CD4-positive, alpha-beta T cell treated with Interleukin-6 at 100 ng/mL for 8 hours (primary cell): ENCODE data around the gene HLA-DMA.
"Not testable (repeated sequence)": the region's sequence is repeated elsewhere in the genome, so short reads cannot be mapped to it uniquely, and the experiment has no call there.

Source experiments
- DNase-seq: peaks from one replicate; pipeline ENCODE4 v3.0.0-alpha.2; 2020; ENCODE audit warnings: mixed read lengths, low spot score

HLA-DMA gene

DNA sequence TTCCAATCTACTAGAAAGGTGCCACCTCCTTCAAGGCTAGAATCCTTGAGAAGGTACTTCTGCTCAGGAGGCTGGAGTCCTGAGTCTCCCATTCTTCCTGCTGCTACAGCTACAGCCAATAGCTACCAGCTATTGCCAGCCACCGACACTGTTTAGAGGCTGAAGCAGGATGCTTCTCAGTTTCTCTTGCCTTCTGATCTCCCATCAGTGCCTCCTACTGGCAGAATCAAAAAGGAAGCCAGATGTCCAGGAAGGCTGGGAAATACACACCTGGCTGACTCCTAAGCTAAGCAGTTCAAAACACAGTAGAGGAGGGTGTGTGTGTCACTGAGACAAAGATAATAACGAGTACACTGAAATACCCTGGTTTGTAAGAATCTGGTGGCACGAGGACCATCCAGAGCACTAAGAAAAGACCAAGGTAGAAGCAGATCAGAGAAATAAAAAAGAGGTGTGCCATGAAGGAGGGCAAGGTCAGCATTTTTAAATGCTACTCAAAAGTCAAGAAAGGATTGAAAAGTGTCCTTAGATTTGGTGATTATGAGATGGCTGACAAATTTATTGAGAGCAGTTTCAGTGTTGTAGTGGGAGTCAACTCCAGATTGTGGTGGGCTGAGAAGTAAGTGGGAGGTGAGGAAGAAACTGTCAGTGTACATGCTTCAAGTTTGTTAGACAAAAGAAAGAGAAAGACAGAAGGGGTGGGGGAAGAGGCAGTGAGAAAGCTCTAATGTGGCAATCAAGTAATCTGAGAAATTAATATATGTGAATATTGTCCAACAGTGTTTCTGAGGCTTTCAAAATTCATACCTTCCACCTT, 2.3 kb upstream of the HLA-DMA start:
- peak; percentile 46 for DNase-seq

DNA sequence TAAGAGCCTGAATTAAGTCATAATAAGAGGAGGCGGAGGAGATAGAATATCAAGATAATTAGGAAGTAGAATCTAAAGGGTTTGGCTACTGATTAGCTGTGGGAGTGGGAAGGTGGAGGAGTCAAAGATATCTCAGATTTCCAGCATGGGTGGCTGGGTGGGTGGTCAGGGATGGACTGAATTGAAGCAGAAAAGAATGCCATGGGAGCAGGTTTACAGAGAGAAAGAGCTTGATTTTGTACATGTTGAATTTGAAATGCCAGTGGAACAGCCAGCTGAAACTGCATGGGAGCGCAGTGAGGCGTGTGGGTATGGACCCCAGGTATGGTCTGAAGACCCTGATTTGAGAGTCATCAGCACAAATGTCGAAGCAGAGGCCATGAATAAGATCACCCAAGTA, 1.4 kb upstream of the HLA-DMA start:
- no peak for DNase-seq

DNA sequence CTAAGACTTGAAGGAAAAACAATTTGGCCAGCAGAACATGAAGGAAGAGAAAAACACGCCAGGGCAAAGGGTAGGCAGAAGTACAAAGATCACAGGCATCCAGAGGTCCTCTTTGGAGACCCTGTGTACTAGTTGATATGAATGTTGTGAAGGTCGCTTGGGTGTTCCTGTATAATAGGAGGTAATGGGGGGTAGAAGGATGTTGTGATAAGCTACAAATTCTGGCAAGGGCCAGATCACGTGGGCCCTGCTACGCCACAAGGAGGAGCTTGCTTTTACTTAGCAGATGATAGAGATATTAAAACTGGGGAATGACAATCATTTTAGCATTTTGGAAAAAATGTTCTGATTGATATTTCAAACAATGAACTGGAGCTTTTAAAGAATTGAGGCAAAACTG, 878 bp upstream of the HLA-DMA start:
- DNase-seq, result no peak

DNA sequence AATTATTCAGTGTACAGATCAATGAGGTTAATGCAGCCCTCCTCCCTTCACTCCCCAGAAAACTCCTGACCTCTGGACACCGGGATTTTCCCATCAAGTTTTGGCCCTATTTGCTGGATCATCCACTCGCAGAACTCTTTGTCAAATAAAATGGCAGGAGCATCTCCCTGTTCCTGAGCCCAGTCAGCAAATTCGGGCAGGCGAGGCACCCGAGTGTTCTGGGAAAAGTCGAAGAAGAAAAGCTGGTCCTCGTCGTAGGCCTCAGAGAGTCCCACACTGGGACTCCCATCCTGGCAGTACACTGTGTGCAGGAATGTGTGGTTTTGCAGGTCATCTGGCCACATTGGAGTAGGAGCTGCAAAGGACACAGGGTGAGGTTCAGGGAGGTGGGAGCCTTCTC, 2.4 kb downstream of the HLA-DMA start:
- no peak for DNase-seq

DNA sequence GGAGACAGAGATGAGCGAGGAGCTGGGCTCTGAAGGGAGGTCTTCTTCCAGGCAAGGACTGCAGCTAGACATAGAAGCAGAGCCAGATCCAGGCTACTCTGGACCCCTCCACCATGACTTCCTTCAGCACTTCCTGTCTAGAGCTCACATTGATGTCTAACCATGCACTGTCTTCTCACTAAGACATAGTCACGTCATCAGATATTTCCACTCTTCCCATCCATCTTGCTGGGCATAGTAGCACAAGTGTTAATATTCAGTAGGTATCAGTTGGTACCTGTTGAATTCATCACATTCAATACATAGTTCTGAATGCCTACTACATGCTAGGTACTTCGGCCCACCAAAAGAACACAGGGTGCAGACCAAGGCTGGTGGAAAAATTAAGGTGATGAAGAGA, 2.9 kb downstream of the HLA-DMA start:
- DNase-seq, result no peak

DNA sequence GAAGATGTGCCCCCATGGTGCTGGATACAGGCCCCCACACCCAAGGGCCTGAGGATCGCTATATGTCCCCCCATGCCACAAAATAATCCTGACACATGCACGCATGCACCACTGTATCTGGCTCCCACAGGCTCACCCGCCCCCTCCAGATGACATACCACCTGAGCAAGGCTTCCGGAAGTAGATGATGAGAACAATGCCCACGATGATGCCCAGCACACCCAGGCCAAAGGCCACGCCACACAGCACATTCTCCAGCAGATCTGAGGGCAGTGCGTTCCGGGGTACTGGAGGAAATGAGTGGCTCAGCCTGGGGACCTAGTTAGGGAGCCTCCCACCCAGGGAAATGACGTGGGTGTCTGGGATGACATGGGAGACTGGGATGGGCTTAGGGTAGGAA, 3.8 kb downstream of the HLA-DMA start:
- DNase-seq, result no peak

DNA sequence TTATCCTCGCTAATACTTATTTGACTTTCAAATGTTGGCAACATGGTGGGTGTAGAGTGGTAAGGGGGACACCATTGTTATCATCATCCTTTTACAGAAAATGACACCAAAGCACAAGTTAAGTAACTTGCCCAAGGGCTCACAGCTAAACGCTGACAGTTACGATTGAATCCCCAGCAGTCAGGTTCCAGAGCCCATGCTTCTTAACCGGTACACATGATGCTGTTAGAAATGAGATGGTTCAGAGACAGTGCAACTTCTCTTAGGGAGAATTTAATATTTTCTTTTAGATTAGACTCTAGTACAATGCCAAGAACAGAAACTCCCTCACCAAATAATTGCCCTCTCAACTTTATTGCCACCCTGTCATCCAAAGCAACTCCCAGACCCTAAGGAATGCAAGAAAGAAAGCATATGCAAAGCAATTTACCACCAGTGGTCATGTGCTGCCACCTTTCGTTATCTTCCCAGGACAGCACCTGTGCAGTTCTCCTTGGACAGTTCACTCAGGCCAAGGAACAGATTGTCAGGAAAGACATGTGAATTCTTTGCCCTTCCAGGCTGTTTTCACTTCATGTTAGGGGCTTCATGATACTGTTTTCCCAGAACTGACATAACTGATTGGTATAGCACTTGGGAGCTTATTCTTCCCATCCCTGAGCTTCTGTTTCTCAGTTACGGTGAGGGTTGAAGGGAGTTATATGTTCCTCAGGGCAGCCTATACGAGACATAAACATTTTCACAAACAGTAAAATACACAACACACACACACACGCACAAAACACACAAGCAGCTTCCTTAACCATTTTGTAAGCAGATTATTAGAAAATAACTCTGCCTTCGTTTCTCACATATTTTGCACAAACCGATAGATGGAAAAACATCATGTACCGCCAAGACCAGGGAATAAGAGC, 5.1 kb downstream of the HLA-DMA start:
- DNase-seq, result peak; percentile 55

DNA sequence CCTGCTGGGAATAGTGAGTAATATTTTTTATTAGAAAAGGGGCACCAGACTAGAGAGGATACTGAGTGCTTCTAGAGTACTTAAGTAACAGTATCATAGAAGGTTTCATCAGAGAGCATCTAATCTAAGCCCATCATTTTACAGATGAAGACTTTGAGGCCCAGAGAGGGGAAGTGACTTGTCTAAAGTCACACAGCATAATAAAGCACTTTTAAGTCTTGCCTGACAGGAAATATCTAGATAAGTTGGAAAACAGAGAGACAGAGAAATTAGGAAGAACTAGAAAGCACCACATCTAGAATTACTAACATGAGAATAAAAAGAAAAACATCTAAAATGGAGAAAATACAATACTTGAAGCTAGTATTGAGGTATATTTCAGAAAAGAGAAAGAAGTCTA, 6.0 kb downstream of the HLA-DMA start:
- no peak for DNase-seq

DNA sequence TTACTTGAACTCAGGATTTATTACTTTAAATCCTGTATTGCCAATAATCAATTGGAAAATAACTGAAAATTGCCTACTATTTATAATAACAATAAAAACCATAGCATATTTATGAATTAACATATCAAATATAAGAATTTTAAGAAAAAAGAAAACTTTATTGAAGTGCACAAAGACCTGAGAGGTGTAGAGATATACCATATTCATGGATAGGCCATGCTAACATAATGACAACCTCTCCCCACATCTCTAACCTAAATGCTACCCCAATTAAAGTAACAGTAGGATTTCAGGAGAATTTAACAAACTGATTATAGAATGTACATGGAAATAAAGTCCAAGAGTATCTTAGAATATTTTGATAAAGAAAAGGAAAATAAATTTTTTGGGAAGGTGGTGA, 6.9 kb downstream of the HLA-DMA start:
- no peak for DNase-seq

DNA sequence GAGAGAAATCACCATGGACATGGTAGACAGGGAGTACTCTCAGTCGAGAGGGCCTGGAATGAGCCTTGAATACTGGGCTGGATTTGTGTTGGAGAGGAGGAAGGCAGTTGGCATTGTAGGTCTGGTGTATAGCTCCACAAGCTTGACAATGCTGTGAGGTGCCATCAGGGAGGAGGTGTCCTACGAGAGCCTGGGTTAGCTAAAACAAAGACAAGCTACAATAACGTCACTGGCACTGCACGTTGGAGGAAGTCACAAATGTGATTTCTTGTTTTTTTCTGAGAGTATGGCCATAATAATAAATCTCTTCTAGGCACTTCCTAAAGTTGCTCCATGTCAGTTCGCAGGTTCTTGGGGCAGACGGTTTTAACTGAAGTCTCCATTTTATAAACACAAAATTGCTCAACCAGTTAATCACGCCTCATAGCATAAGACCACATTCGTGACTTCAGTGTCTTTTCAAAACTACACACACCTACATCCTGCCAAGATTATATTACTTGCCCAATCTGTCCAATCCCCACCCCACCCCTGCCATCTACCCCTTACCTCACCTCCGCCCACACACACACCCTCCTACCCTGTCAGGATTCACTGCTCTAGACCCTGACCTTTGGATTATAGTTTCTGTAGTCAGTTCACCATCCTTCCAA, 7.7 kb downstream of the HLA-DMA start:
- DNase-seq, result no peak

DNA sequence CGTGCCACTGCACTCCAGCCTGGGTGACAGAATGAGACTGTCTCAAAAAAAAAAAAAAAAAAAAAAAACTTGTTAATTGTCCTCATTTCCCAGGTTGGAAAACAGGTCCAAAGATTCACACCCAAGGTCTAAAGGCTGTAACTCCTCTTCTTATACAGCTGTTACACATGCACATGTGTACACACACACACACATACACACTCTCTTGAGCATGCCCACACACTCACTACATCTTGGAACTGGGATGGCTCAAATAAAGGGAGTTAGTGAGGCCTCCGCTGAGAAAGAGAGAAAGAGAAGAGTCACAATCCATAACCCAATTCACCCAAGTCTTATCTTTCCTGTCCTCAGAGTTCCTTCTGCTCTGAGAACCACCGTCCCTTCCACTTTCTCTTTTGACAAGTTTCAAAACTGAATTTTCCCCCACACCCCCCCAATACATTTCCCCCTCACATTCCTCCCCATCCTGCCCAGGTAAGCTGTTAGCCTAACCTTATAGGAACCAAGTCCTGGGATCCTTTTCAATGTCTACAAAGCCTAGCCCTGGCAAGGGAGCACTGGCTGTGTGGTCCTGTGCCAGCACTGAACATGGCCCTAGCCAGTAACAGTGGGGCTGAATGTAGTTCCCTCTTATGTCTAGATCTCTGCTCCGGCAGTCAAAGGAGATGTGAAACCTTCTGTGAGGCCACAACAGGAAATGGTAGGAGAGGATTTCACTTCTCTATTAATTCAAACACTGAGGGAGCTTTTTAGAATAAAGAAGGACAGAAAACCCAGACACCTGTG, 8.8 kb downstream of the HLA-DMA start:
- DNase-seq, result peak; percentile 53

DNA sequence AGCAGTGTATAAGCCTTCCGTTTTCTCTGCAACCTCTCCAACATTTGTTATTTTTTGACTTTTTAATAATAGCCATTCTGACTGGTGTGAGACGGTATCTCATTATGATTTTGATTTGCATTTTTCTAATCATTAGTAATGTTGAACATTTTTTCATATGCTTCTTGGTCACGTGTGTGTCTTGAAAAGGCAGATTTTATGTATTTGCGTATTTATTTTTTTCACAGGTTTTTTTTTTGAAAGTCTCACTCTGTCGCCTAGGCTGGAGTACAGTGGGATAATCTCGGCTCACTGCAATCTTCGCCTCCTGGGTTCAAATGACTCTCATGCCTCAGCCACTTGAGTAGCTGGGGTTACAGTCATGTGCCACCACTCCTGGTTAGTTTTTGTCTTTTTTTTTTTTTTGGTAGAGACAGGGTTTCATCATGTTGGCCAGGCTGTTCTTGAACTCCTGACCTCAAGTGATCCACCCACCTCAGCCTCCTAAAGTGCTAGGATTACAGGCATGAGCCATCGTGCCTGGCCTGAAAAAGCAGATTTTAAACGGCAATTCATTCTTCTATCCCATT, 10.3 kb downstream of the HLA-DMA start:
- DNase-seq, result not testable (repeated sequence)

DNA sequence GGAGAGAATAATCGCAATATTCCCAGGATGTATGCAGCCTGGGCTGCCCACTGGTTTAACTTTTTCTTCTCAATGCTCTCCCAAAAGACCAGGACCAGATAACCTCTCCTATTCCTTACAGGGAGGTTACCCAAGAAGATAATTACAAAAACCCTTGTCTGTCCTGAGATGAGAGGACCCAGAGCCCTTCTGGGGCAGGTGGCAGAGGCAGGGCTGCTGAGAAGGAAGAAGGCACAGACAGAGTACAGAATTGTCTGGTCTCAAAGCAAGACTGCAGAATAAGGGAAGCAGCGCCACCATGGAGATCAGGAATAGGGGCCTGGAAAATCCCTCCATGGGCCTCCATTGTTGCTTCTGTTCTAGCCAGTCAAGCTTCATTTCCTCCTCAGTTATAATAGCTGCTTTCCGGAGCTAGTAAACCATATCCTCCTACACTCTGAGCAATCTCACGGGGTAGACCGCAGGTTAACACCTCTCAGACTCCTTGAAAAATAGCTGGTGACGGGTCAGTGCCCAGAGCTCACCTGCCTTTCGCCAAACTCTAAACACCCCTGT, 11.6 kb downstream of the HLA-DMA start:
- DNase-seq, result peak; percentile 69

DNA sequence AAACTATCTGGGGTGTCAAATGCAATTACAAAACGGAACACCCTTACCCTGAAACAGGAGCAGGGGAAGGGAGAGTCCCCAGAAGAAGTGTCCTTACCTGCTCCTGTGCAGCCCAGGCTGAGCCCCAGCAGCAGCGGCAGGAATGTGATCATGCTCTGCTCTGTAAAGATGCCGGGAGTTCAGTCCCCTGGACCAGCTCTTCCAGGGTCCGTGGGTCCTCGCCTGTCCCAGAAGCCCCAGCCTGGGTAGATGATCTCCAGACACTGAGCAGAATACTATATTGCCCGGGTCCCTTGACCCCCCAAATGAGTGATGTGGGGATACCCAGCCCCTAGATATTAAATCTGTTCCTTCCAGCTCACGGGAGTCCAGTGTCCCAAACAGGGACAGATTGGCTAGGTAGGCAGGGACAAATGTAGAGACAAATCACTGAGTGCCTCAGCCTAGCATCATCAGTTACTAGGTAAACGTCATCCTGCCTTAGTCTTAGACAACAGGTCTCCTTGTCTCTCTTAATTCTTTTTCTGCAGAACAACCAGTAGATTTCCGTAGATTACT, 12.2 kb downstream of the HLA-DMA start, which contains the start of gene HLA-DMB:
Gene HLA-DMB, minus strand, starts transcription at position 373 of the 558 bp plus-strand sequence. Its CDS starts 221 bp downstream, at position 152.
- peak; percentile 74 for DNase-seq

DNA sequence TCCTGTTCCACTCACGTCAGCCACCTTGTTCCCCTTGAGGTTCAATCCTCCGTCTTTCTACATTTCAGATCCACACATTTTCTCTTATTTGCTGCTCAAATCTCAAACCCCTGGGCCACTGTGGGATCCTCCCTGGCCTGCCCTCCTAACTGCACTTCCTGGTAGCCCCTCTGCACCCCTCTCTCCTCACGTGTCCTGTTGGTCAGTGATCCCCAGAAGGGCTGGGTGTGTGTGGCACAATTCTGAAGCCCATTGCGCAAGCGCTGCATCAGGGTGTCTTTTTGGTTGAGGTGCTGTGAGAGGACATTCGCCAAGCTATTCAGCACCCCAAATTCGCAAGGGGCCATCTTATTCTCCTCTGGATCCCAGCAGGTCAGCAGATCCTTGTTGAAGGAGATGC, 14.4 kb downstream of the HLA-DMA start:
- DNase-seq, result no peak

DNA sequence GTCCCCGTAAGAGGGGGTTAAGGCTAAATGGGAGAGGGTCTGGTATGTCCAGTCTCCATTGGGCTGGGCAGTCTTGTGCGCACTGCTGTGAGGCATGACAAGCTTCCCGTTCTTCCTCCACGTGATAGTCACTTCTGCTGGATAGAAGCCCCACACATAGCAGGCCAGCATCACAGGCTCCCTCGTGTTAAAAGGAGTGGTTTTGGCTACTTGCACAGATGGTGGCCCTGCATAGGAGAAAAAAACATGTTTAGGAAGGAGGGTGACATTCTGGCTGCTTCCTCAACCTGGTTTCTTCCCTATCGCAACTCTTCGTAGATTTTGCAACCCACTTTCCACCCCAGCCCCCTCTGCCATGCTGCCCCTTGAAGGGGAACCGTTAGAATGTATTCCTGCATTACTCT, 15.7 kb downstream of the HLA-DMA start:
- DNase-seq, result no peak

DNA sequence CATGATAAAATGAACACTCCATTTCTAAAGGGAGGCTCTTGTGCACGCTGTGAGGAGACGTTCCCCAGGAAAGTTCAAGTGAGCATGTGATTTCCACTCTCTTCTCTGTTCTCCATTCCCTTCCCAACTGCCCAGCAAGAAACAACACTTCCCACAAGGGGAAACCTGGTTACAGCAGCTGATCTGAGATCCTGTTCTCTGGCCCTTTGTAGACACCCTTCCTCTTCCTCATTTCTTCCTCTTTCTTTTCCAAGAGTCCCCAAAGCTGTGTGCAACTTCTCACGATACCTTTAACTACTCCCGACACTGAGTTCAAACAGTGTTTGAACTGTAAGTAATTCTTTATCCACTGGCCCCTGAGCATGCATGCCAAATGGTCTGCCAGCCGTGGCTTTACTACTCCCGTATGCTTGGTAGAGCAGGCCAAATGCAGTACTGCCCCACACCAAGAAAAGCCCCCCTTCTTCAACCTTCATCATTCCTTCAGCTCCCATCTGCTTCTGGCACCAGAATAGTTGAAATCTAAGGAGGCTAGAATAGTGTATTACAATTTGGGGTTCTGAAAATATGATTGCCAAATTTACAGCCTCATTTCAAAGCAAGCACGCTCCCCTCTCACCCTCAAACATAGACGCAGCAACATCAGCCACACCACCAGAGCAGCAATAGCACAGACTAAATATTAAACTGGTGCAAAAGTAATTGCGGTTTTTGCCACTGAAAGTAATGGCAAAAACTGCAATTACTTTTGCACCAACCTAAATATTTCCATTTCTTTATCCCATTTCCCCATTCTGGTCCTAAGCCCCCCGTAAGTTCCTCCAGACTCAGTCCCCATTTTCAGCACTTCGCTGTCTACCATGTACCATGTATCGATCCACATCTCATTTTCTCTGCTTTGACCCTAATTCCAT, 16.4 kb downstream of the HLA-DMA start:
- DNase-seq, result no peak

DNA sequence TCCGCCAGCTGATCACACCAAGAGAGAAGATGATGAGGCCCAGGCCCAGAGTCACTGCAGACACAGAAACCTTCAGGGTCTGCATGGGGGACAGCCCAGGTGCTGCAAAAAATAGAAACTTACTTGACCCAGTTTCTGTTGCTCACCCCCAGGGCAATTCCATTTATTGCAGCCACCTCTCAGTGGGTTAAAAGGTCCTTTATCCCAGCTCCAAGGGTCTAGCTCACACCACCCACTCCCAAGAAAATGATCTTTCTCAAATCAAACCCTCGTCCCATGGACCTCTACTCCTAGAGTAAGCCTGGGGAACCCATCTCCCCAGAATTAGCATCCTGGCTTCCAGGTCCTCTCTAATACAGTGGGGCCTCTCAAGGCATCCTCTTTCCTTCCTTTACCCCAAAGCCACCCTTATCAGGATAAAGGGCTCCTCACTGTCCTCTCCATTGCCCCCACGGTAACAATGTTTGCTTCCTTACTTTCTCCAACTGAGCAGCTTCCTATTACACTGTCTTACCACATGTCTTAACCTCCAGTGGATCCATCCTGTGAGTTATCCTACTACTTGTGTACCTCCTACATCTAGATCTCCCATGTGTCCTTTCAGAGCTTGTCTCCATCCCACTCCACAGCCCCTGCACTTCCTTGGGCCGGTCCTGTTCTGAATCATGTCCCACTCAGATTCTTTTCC, 17.2 kb downstream of the HLA-DMA start:
- DNase-seq, result no peak

DNA sequence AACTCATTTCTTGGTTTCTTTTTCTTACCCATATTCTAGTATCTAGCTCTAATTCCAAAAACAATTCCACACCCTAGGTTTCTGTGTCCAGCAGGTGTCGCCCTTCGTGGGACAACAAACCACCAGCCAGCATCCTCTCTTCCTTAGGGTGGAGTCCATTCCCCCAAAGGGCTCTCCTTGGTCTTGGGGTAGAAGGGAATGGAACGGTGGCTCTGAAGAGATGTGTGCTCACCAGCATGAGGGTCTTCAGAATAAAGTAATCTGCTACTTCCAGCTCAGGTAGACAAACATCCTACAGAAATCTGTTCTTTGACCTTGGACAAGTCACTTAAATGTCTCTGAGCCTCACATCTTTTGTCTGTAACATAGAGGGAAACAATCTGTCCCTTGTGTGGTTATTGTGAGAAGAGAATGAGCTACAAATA, 19.2 kb downstream of the HLA-DMA start:
- DNase-seq, result peak; percentile 73
